SJSA1 (cell line): Measurements from ENCODE around the gene IL17RC. TPM values are rescaled to one million over a fixed set of nuclear protein-coding genes. Genes with fewer than 3 reads are reported as not detected.
A peak's percentile ranks its signal among the peaks of the same experiment; 100 is the strongest.
"Not testable (repeated sequence)": the region's sequence is repeated elsewhere in the genome, so short reads cannot be mapped to it uniquely, and the experiment has no call there.

Experiments
- DNase-seq, 2 experiments: peaks; one replicate each; pipeline ENCODE4 v3.0.0-alpha.2; 2015 to 2020; ENCODE audit warnings: low spot score in 2 of 2, low read depth in 1 of 2
- H3K27ac ChIP-seq: fragments of 250-450 bp; sonication (Bioruptor Pico); 2 replicates; pipeline ENCODE4 v1.5.1; 2020; ENCODE audit warnings: mild to moderate bottlenecking, moderate library complexity
- H3K27me3 ChIP-seq: fragments of 250-450 bp; sonication (Bioruptor Pico); replicated peaks from 2 replicates; pipeline ENCODE4 v1.5.1; 2020; ENCODE audit warnings: mild to moderate bottlenecking, moderate library complexity
- H3K36me3 ChIP-seq: fragments of 250-450 bp; sonication (Bioruptor Pico); 2 replicates; pipeline ENCODE4 v1.5.1; 2020; ENCODE audit warnings: mild to moderate bottlenecking
- H3K4me1 ChIP-seq: fragments of 250-450 bp; sonication (Bioruptor Pico); replicated peaks from 2 replicates; pipeline ENCODE4 v1.6.1; 2021; ENCODE audit warnings: mild to moderate bottlenecking
- H3K4me3 ChIP-seq: fragments of 250-450 bp; sonication (Bioruptor Pico); 2 replicates; pipeline ENCODE4 v1.5.1; 2020; ENCODE audit warnings: mild to moderate bottlenecking
- H3K9me3 ChIP-seq: fragments of 250-450 bp; sonication (Bioruptor Pico); replicated peaks from 2 replicates; pipeline ENCODE4 v1.5.1; 2020; ENCODE audit warnings: mild to moderate bottlenecking
- total RNA-seq: library from RNA; depleted of rRNA; stranded (reverse); fragments of >200 nt; shearing (Covaris generic); gene quantifications from 2 replicates; pipeline ENCODE4 v1.2.3, GENCODE V29; 2014; rRNA removed

IL17RC gene
- 12.6 and 19.5 TPM in 2 replicates for total RNA-seq

GRCh38 chr3:9916734-9917680 lies at the start of gene IL17RC:
TSS of gene IL17RC (plus strand) at chr3:9917098. CDS start at chr3:9917316, 218 bp downstream.
- peaks cover 35% of the 10 kb centered on the region for H3K4me1 ChIP-seq
- peak; percentile 69 to 82 for DNase-seq
- peaks cover 6% of the 10 kb centered on the region; the same call in 1 of the 2 replicates for H3K36me3 ChIP-seq
- H3K27me3 ChIP-seq = no peaks in the 10 kb centered on the region
- peak within 1 kb of the TSS; percentile 29 for H3K27ac ChIP-seq
- peak within 1 kb of the TSS; percentile 50 for H3K4me3 ChIP-seq
- H3K9me3 ChIP-seq = 0 out of 2 replicates have a peak, but pooled peaks cover 5% of the 10 kb centered on the region

- Histone ChIP-seq H3K4me3 (no peak overlapping the region), H3K4me1 (peaks cover 8% of the 10 kb centered on the region), H3K27ac (no peak overlapping the region), H3K9me3 (no peaks in the 10 kb centered on the region), H3K27me3 (no peaks in the 10 kb centered on the region), H3K36me3 (no peaks in the 10 kb centered on the region)
- no peak for DNase-seq
These were observed 49.8 kb upstream of the IL17RC start for GRCh38 chr3:9867106-9867505.

- H3K27me3 ChIP-seq = no peaks in the 10 kb centered on the region
- no peak overlapping the region for H3K4me3 ChIP-seq
- no peaks in the 10 kb centered on the region for H3K36me3 ChIP-seq
- H3K27ac ChIP-seq = no peak overlapping the region
- no peaks in the 10 kb centered on the region for H3K9me3 ChIP-seq
- H3K4me1 ChIP-seq = peaks cover 8% of the 10 kb centered on the region
- DNase-seq = no peak
These were observed 46.9 kb upstream of the IL17RC start for GRCh38 chr3:9869955-9870354.

- Histone ChIP-seq H3K4me3 (no peak overlapping the region), H3K36me3 (no peaks in the 10 kb centered on the region), H3K27ac (no peak overlapping the region; the same call in 1 of the 2 replicates), H3K4me1 (peaks cover 8% of the 10 kb centered on the region), H3K27me3 (no peaks in the 10 kb centered on the region), H3K9me3 (no peaks in the 10 kb centered on the region)
- DNase-seq = peak in 1 of 2 experiments; percentile 42
These were observed 45.9 kb upstream of the IL17RC start for GRCh38 chr3:9870978-9871377.

- H3K4me1 ChIP-seq, H3K4me3 ChIP-seq, H3K9me3 ChIP-seq, DNase-seq, H3K27ac ChIP-seq, H3K36me3 ChIP-seq, H3K27me3 ChIP-seq: not testable (repeated sequence)
These were observed 44.8 kb upstream of the IL17RC start for GRCh38 chr3:9872067-9872466.

- H3K27ac ChIP-seq = no peak overlapping the region
- H3K36me3 ChIP-seq = no peaks in the 10 kb centered on the region
- H3K27me3 ChIP-seq = no peaks in the 10 kb centered on the region
- H3K9me3 ChIP-seq = no peaks in the 10 kb centered on the region
- H3K4me3 ChIP-seq = no peak overlapping the region
- no peak for DNase-seq
- H3K4me1 ChIP-seq = peaks cover 8% of the 10 kb centered on the region
These were observed 41.5 kb upstream of the IL17RC start for GRCh38 chr3:9875448-9875847.

- not testable (repeated sequence) for H3K27me3 ChIP-seq, H3K4me1 ChIP-seq, DNase-seq, H3K9me3 ChIP-seq, H3K27ac ChIP-seq, H3K36me3 ChIP-seq, H3K4me3 ChIP-seq
These were observed 40.6 kb upstream of the IL17RC start for GRCh38 chr3:9876255-9876654.

- Histone ChIP-seq H3K9me3 (no peaks in the 10 kb centered on the region), H3K27ac (no peak overlapping the region), H3K27me3 (no peaks in the 10 kb centered on the region), H3K4me1 (no peaks in the 10 kb centered on the region), H3K36me3 (no peaks in the 10 kb centered on the region), H3K4me3 (no peak overlapping the region)
- no peak for DNase-seq
These were observed 39.9 kb upstream of the IL17RC start for GRCh38 chr3:9876991-9877390.

- H3K27ac ChIP-seq = no peak overlapping the region
- no peaks in the 10 kb centered on the region for H3K9me3 ChIP-seq
- H3K4me3 ChIP-seq = no peak overlapping the region
- no peaks in the 10 kb centered on the region for H3K27me3 ChIP-seq
- H3K4me1 ChIP-seq = peaks cover 2% of the 10 kb centered on the region
- no peak for DNase-seq
- H3K36me3 ChIP-seq = no peaks in the 10 kb centered on the region
These were observed 38.2 kb upstream of the IL17RC start for GRCh38 chr3:9878700-9879099.

- Histone ChIP-seq H3K27ac (no peak within 1 kb of the TSS), H3K36me3 (no peaks in the 10 kb centered on the region), H3K27me3 (no peaks in the 10 kb centered on the region), H3K4me1 (peaks cover 15% of the 10 kb centered on the region), H3K4me3 (no peak within 1 kb of the TSS), H3K9me3 (no peaks in the 10 kb centered on the region)
- DNase-seq = no peak
These were observed 36.9 kb upstream of the IL17RC start, which contains the start of gene CIDEC for GRCh38 chr3:9879830-9880549. TSS of gene CIDEC (minus strand) at chr3:9880253. CDS start at chr3:9878486, 1,767 bp downstream.

- Histone ChIP-seq H3K4me3 (no peak overlapping the region), H3K27ac (no peak overlapping the region), H3K4me1 (peaks cover 16% of the 10 kb centered on the region), H3K9me3 (no peaks in the 10 kb centered on the region), H3K36me3 (no peaks in the 10 kb centered on the region), H3K27me3 (no peaks in the 10 kb centered on the region)
- DNase-seq = no peak
These were observed 35.5 kb upstream of the IL17RC start for GRCh38 chr3:9881441-9881840.

GRCh38 chr3:9883706-9884554 lies 33.0 kb upstream of the IL17RC start:
- Histone ChIP-seq H3K4me1 (peaks cover 16% of the 10 kb centered on the region), H3K27me3 (no peaks in the 10 kb centered on the region), H3K27ac (peak overlapping the region; percentile 80), H3K9me3 (no peaks in the 10 kb centered on the region), H3K4me3 (no peak overlapping the region), H3K36me3 (no peaks in the 10 kb centered on the region)
- DNase-seq = no peak

GRCh38 chr3:9884555-9885165 lies 32.2 kb upstream of the IL17RC start:
- Histone ChIP-seq H3K27me3 (no peaks in the 10 kb centered on the region), H3K9me3 (no peaks in the 10 kb centered on the region), H3K4me1 (peaks cover 16% of the 10 kb centered on the region), H3K36me3 (no peaks in the 10 kb centered on the region), H3K4me3 (no peak overlapping the region), H3K27ac (peak overlapping the region; percentile 80)
- DNase-seq = peak; percentile 67 to 70
